ENCODE data around the gene ITGA7. TPM values are rescaled to one million over a fixed set of nuclear protein-coding genes. Genes with fewer than 3 reads are reported as not detected.

Gene ITGA7
- total RNA-seq, 2 donors from 2014 or later: 0.70 to 1.4 TPM

GRCh38 chr12:55683676-55684075 is 24.0 kb downstream of the ITGA7 start:
- no peak overlapping the region for H3K27ac Mint-ChIP-seq
- no peak for DNase-seq

DNA sequence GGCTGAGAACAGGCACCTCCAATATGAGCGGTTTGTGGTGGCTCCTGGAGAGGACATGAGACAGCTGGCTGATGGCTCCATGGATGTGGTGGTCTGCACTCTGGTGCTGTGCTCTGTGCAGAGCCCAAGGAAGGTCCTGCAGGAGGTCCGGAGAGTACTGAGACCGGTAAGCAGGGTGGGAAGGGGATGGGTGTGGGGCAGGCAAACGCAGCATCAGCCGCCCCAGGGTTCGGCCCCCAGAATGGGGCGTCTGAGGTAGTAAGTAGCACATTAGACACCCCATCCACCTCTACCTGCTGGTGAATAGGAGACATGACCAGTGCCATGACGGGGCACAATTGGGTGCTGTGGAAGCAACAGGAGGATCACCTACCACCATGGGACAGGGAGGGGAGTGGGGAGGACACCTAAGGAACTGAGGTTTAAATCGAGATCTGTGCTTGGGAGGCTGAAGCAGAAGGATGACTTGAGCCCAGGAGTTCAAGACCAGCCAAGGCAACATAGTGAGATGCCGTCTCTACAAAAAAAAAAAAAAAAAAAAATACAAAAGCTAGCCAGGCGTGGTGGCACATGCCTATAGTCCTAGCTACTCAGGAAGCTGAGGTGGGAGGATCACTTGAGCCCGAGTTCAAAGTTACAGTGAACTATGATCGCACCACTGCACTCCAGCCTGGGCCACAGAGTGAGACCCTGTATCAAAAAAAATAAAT is 25.5 kb downstream of the ITGA7 start:
- H3K4me3 Mint-ChIP-seq: no peak overlapping the region
- no peaks in the 10 kb centered on the region for H3K9me3 ChIP-seq (ENCODE audit: control insufficient read depth, low read length, poor library complexity, severe bottlenecking)
- no peak for DNase-seq

More at GRCh38 chr12:55683676-55684075, 24.0 kb downstream of the ITGA7 start:
- no peaks in the 10 kb centered on the region for H3K9me3 ChIP-seq (ENCODE audit: control insufficient read depth, low read length, poor library complexity, severe bottlenecking)
- H3K4me3 Mint-ChIP-seq: no peak overlapping the region
- ATAC-seq: no peak
- H3K4me1 Mint-ChIP-seq: peaks cover 19% of the 10 kb centered on the region
- peaks cover 8% of the 10 kb centered on the region for H3K36me3 Mint-ChIP-seq (ENCODE audit: low read depth)
- H3K27me3 Mint-ChIP-seq: peaks cover 55% of the 10 kb centered on the region

GRCh38 chr12:55681142-55682077 is 26.3 kb downstream of the ITGA7 start:
- Mint-ChIP-seq H3K4me3 (peak overlapping the region; percentile 31), H3K27me3 (peaks cover 58% of the 10 kb centered on the region), H3K4me1 (peaks cover 16% of the 10 kb centered on the region), H3K36me3 (ENCODE audit: low read depth) (peaks cover 6% of the 10 kb centered on the region), H3K27ac (no peak overlapping the region)
- no peak for ATAC-seq
- no peaks in the 10 kb centered on the region for H3K9me3 ChIP-seq (ENCODE audit: control insufficient read depth, low read length, poor library complexity, severe bottlenecking)
- DNase-seq: no peak

More for the DNA sequence above, 25.5 kb downstream of the ITGA7 start:
- Mint-ChIP-seq H3K27me3 (peaks cover 55% of the 10 kb centered on the region), H3K4me1 (peaks cover 19% of the 10 kb centered on the region), H3K36me3 (ENCODE audit: low read depth) (peaks cover 8% of the 10 kb centered on the region), H3K27ac (no peak overlapping the region)
- ATAC-seq: no peak

DNA sequence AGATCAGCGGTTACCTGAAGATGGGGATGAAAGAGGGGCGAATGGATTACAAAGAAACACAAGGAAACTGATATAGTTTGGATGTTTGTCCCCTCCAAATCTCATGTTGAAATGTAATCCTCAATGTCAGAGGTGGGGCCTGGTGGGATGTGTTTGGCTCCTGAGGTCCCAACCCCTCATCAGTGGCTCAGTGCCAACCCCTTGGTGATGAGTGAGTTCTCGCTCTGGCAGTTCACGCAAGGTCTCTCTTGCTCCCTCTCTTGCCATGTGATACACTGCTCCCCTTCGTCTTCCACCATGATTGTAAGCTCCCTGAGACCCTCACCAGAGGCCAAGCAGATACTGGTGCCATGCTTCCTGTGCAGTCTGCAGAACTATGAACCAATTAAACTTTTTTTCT is 28.0 kb downstream of the ITGA7 start:
- H3K27ac Mint-ChIP-seq: no peak overlapping the region
- H3K36me3 Mint-ChIP-seq (ENCODE audit: low read depth): no peaks in the 10 kb centered on the region
- H3K27me3 Mint-ChIP-seq: peaks cover 63% of the 10 kb centered on the region
- H3K4me1 Mint-ChIP-seq: peaks cover 14% of the 10 kb centered on the region
- no peak for ATAC-seq
- no peak for DNase-seq
- no peak overlapping the region for H3K4me3 Mint-ChIP-seq
- H3K9me3 ChIP-seq (ENCODE audit: control insufficient read depth, low read length, poor library complexity, severe bottlenecking): no peaks in the 10 kb centered on the region

DNA sequence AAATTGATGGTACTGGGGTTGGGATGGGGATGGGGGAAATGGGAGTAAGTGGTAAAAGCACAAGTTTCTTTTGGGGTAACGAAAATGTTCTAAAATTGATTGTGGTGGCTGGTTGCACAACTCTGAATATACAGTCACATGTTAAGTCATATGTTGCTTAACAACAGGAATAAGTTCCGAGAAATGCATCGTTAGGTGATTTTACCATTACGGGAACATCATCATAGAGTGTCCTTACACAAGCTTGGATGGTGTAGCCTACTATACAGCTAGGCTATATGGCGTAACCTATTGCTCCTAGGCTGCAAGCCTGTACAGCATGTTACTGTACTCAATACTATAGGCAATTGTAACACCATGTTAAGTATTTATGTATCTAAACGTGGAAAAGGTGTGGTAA is 31.0 kb downstream of the ITGA7 start:
- H3K9me3 ChIP-seq (ENCODE audit: control insufficient read depth, low read length, poor library complexity, severe bottlenecking): no peaks in the 10 kb centered on the region
- Mint-ChIP-seq H3K4me1 (peaks cover 20% of the 10 kb centered on the region), H3K27me3 (peaks cover 69% of the 10 kb centered on the region), H3K4me3 (no peak overlapping the region), H3K27ac (no peak overlapping the region), H3K36me3 (ENCODE audit: low read depth) (peaks cover 5% of the 10 kb centered on the region)
- ATAC-seq: no peak
- no peak for DNase-seq

DNA sequence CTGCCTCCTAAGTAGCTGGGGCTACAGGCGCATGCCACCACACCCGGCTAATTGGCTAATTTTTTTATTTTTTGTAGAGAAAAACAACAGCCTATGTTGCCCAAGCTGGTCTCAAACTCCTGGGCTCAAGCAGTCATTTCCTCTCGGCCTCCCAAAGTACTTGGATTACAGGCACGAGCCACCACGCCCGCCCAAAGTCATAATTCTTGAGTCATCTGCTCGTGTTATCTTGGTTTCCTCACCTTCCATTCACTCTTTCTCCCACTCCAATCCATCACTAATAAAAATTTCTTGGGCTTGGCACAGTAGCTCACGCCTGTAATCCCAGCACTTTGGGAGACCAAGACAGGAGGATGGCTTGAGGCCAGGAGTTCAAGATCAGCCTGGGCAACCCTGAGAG is 32.0 kb downstream of the ITGA7 start:
- H3K36me3 Mint-ChIP-seq (ENCODE audit: low read depth): peaks cover 5% of the 10 kb centered on the region
- H3K27me3 Mint-ChIP-seq: peaks cover 67% of the 10 kb centered on the region
- H3K9me3 ChIP-seq (ENCODE audit: control insufficient read depth, low read length, poor library complexity, severe bottlenecking): no peaks in the 10 kb centered on the region
- ATAC-seq: no peak
- no peak for DNase-seq
- H3K4me3 Mint-ChIP-seq: no peak overlapping the region
- H3K4me1 Mint-ChIP-seq: peaks cover 10% of the 10 kb centered on the region
- H3K27ac Mint-ChIP-seq: no peak overlapping the region

GRCh38 chr12:55673638-55674037 is 34.1 kb downstream of the ITGA7 start:
- peaks cover 12% of the 10 kb centered on the region for H3K4me1 Mint-ChIP-seq
- no peak overlapping the region for H3K4me3 Mint-ChIP-seq
- H3K27ac Mint-ChIP-seq: no peak overlapping the region
- peak; percentile 54 for ATAC-seq
- H3K27me3 Mint-ChIP-seq: peaks cover 57% of the 10 kb centered on the region
- H3K36me3 Mint-ChIP-seq (ENCODE audit: low read depth): peaks cover 5% of the 10 kb centered on the region
- no peak for DNase-seq
- H3K9me3 ChIP-seq (ENCODE audit: control insufficient read depth, low read length, poor library complexity, severe bottlenecking): no peaks in the 10 kb centered on the region

- ATAC-seq (no peak), DNase-seq (no peak)
- Mint-ChIP-seq H3K27ac (no peak overlapping the region), H3K27me3 (peaks cover 57% of the 10 kb centered on the region), H3K36me3 (ENCODE audit: low read depth) (peaks cover 5% of the 10 kb centered on the region), H3K4me3 (no peak overlapping the region), H3K4me1 (peaks cover 12% of the 10 kb centered on the region)
- no peaks in the 10 kb centered on the region for H3K9me3 ChIP-seq (ENCODE audit: control insufficient read depth, low read length, poor library complexity, severe bottlenecking)
Observed at GRCh38 chr12:55671746-55672145, 36.0 kb downstream of the ITGA7 start.

- ATAC-seq: no peak
- Mint-ChIP-seq H3K4me3 (no peak overlapping the region), H3K36me3 (ENCODE audit: low read depth) (peaks cover 5% of the 10 kb centered on the region), H3K27me3 (peaks cover 46% of the 10 kb centered on the region), H3K27ac (no peak overlapping the region), H3K4me1 (peaks cover 12% of the 10 kb centered on the region)
- no peak for DNase-seq
- no peaks in the 10 kb centered on the region for H3K9me3 ChIP-seq (ENCODE audit: control insufficient read depth, low read length, poor library complexity, severe bottlenecking)
Observed at GRCh38 chr12:55670276-55670675, 37.4 kb downstream of the ITGA7 start.

DNA sequence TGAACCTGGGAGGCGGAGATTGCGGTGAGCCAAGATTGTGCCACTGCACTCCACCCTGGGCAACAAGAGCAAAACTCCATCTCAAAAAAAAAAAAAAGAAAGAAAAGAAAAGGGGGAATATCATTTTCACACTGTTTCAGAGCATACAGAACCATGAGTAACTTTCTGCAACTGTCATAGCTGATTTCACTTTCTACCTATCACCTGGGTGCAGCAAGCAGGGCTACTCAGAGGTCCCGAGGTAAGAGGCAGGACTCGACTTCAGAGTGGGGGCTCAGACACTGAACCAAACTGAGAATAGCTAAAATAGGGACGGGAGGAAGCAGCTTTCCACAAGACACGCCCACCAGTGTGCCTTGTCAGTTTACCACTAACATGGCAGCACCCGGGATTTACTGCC is 41.2 kb downstream of the ITGA7 start:
- Mint-ChIP-seq H3K4me3 (no peak overlapping the region), H3K27ac (no peak overlapping the region), H3K27me3 (peaks cover 27% of the 10 kb centered on the region), H3K36me3 (ENCODE audit: low read depth) (no peaks in the 10 kb centered on the region), H3K4me1 (peaks cover 2% of the 10 kb centered on the region)
- DNase-seq (no peak), ATAC-seq (no peak)
- no peaks in the 10 kb centered on the region for H3K9me3 ChIP-seq (ENCODE audit: control insufficient read depth, low read length, poor library complexity, severe bottlenecking)

DNA sequence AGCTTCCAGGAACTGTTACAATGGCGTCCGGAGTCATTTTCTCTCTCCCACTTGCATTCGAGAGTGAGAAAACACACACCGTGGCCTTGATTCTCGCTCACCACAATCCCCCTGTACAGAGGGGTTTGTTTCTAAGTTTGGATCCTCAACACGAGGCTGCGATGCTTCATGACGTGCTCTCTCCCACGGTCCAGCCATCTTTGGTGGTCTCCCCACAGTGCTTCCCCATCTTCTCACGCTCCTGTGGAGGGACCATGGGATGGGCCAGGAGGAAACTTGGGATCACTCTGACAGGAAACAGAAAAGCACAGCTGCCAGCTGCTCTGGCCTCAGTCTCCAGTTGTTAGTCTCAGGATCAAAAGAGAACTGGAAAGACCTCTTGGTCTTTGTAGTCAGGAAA is 42.9 kb downstream of the ITGA7 start:
- peaks cover 20% of the 10 kb centered on the region for H3K27me3 Mint-ChIP-seq
- no peak for DNase-seq
- no peaks in the 10 kb centered on the region for H3K9me3 ChIP-seq (ENCODE audit: control insufficient read depth, low read length, poor library complexity, severe bottlenecking)
- H3K4me1 Mint-ChIP-seq: no peaks in the 10 kb centered on the region
- H3K4me3 Mint-ChIP-seq: no peak overlapping the region
- no peaks in the 10 kb centered on the region for H3K36me3 Mint-ChIP-seq (ENCODE audit: low read depth)
- ATAC-seq: no peak
- H3K27ac Mint-ChIP-seq: no peak overlapping the region

DNA sequence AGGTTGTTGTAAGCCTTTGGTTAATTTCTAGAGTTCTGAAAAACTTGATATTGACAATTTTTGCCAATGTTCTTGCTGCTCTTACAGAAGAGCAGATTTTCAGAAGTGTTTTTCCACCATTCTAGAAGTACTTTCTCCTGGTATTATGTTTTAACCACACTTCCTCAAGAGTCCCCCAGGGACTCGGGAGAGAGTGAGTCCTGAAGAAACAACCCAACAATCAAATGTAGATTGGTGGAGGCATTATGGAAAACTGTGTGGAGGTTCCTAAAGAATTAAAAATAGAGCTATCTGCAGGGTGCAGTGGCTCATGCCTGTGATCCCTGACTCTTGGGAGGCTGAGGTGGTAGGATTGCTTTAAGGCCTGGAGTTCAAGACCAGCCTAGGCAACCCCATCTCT is 44.3 kb downstream of the ITGA7 start:
- no peak for ATAC-seq
- Mint-ChIP-seq H3K27me3 (peaks cover 26% of the 10 kb centered on the region), H3K36me3 (ENCODE audit: low read depth) (no peaks in the 10 kb centered on the region), H3K4me1 (no peaks in the 10 kb centered on the region), H3K4me3 (no peak overlapping the region), H3K27ac (no peak overlapping the region)
- no peak for DNase-seq
- H3K9me3 ChIP-seq (ENCODE audit: control insufficient read depth, low read length, poor library complexity, severe bottlenecking): no peaks in the 10 kb centered on the region

DNA sequence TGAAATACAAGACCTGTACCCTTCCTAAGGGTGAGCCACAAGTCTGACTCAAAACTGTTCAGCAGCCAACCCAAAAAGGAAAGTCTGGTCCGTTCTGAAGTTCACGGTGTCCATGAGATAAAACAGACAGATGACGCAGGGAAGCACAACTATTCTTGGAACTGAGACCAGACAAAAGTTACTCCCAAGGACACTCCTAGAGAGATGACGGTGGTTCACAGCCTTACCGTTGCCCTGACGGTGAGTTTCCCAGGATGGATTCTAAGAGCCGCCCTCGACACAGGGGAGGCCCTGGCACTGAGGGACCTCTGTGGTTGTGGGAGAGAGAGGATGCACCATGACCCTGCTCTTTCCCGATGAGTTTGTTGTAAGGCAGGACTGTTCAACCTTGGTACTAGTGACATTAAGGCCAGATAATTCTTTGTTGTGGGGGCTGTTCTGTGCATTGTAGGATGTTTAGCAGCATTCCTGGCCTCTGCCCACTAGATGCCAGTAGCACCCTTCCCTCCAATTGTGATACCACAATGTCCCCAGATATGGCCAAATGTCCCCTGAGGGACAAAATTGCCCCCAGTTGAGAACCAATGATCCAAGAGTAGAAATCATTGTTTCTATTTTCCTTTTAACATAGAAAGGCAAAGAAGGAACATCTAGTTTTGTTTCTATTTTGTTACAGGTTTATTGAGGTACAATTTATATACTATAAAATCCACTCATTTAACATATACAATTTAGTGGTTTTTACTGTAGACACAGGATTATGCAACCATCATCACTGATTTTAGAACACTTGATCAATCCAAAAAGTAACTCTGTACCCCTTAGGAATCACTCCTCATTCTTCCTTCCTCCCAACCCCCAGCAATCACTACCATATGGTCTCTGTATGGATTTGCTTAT is 48.0 kb downstream of the ITGA7 start:
- H3K4me3 Mint-ChIP-seq: no peak overlapping the region
- peaks cover 31% of the 10 kb centered on the region for H3K27me3 Mint-ChIP-seq
- H3K27ac Mint-ChIP-seq: no peak overlapping the region
- DNase-seq (no peak), ATAC-seq (no peak)
- H3K36me3 Mint-ChIP-seq (ENCODE audit: low read depth): no peaks in the 10 kb centered on the region
- no peaks in the 10 kb centered on the region for H3K9me3 ChIP-seq (ENCODE audit: control insufficient read depth, low read length, poor library complexity, severe bottlenecking)
- peaks cover 4% of the 10 kb centered on the region for H3K4me1 Mint-ChIP-seq
